Uterus (tissue), 4 donors: ENCODE measurements around the gene PAX2. TPM values are rescaled to one million over a fixed set of nuclear protein-coding genes. Genes with fewer than 3 reads are reported as not detected.

Experiments
- DNase-seq, 2 donors: peaks; one replicate each; pipeline ENCODE4 v3.0.0-alpha.2; 2019 to 2020
- H3K27ac ChIP-seq, 2 donors: fragments of 200-600 bp; sonication (generic); 1 replicate in 1 of 2; 2 replicates in 1 of 2; pipeline ENCODE4 v1.5.1; 2016 to 2018
- H3K27me3 ChIP-seq, 2 donors: fragments of 200-600 bp; sonication (generic); one replicate each; pipeline ENCODE4 v1.5.1; 2018 to 2019; ENCODE audit warnings: control low read depth in 1 of 2
- H3K36me3 ChIP-seq, 2 donors: fragments of 200-600 bp; sonication (generic); one replicate each; pipeline ENCODE4 v1.5.1; 2019; ENCODE audit warnings: control low read depth in 1 of 2
- H3K4me1 ChIP-seq, 2 donors: fragments of 200-600 bp; sonication (generic); one replicate each; pipeline ENCODE4 v1.5.1; 2018 to 2019; ENCODE audit warnings: control low read depth in 1 of 2
- H3K4me3 ChIP-seq, 2 donors: fragments of 200-600 bp; sonication (generic); 1 replicate in 1 of 2; 2 replicates in 1 of 2; pipeline ENCODE4 v1.5.1; 2018 to 2019; ENCODE audit warnings: mild to moderate bottlenecking in 1 of 2
- H3K9me3 ChIP-seq, 2 donors: fragments of 200-600 bp; sonication (generic); one replicate each; pipeline ENCODE4 v1.5.1; 2019; ENCODE audit warnings: control low read depth in 1 of 2
- POLR2A ChIP-seq, 2 donors: fragments of 450-650 bp; IDR thresholded peaks; one replicate each; pipeline ENCODE4 v1.6.1; 2016; ENCODE audit warnings: antibody characterized with exemption in 2 of 2, mild to moderate bottlenecking in 1 of 2, moderate library complexity in 1 of 2
- intact Hi-C: fragments of 100-400 bp; cut with DNase I; formaldehyde crosslinking; loops from one replicate; pipeline ENCODE4 v1.15.1; 2023; ENCODE audit warnings: low total_unique reads
- total RNA-seq, 4 donors: library from RNA; depleted of rRNA in 3 of 4; stranded (reverse); fragments of >200 nt in 3 of 4; gene quantifications; one replicate each; pipeline versions ENCODE4 v1.1.0 to v1.2.4, GENCODE V29; 2014 to 2023
- TF ChIP-seq, protein P1 (sequence below), 4 experiments: fragments of 200-600 bp in 2 of 4; fragments of 450-650 bp in 2 of 4; sonication (generic) in 2 of 4; IDR thresholded peaks; one replicate each; pipeline ENCODE4 v1.5.1; 2016 to 2019; ENCODE audit warnings: antibody characterized with exemption in 4 of 4, mild to moderate bottlenecking in 2 of 4, moderate library complexity in 1 of 4
- donor health status: DM: yes; HTN: yes; CAD: no.

The PAX2 gene
- total RNA-seq, 4 donors from 2014 or later, result 0.64 to 39.7 (median 21.3) TPM; not detected in 1

DNA sequence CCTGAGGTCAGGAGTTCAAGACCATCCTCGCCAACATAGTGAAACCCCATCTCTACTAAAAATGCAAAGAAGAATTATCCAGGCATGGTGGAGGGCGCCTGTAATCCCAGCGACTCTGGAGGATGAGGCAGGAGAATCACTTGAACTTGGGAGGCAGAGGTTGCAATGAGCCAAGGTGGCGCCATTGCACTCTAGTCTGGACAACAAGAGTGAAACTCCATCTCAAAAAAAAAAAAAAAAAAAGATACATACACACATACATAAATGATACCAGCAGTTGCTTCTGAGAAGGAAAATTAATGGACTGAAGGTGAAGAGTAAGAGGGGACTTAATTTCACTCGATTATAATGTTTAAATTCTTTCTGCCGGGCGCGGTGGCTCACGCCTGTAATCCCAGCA, 40.2 kb upstream of the PAX2 start:
- no peaks in the 10 kb centered on the region for H3K4me1 ChIP-seq
- intact Hi-C loops, result no loop called here
- H3K4me3 ChIP-seq, result no peak overlapping the region
- H3K27ac ChIP-seq, result no peak overlapping the region
- DNase-seq, result no peak
- H3K9me3 ChIP-seq, result no peaks in the 10 kb centered on the region
- TF ChIP-seq, protein P1, sequence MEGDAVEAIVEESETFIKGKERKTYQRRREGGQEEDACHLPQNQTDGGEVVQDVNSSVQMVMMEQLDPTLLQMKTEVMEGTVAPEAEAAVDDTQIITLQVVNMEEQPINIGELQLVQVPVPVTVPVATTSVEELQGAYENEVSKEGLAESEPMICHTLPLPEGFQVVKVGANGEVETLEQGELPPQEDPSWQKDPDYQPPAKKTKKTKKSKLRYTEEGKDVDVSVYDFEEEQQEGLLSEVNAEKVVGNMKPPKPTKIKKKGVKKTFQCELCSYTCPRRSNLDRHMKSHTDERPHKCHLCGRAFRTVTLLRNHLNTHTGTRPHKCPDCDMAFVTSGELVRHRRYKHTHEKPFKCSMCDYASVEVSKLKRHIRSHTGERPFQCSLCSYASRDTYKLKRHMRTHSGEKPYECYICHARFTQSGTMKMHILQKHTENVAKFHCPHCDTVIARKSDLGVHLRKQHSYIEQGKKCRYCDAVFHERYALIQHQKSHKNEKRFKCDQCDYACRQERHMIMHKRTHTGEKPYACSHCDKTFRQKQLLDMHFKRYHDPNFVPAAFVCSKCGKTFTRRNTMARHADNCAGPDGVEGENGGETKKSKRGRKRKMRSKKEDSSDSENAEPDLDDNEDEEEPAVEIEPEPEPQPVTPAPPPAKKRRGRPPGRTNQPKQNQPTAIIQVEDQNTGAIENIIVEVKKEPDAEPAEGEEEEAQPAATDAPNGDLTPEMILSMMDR (IDR thresholded peaks at IDR 0.05), result no peak
- TF ChIP-seq POLR2A (IDR thresholded peaks at IDR 0.05), result no peak
- H3K36me3 ChIP-seq, result no peaks in the 10 kb centered on the region
- peaks cover 0 to 4% of the 10 kb centered on the region in 2 donors for H3K27me3 ChIP-seq

DNA sequence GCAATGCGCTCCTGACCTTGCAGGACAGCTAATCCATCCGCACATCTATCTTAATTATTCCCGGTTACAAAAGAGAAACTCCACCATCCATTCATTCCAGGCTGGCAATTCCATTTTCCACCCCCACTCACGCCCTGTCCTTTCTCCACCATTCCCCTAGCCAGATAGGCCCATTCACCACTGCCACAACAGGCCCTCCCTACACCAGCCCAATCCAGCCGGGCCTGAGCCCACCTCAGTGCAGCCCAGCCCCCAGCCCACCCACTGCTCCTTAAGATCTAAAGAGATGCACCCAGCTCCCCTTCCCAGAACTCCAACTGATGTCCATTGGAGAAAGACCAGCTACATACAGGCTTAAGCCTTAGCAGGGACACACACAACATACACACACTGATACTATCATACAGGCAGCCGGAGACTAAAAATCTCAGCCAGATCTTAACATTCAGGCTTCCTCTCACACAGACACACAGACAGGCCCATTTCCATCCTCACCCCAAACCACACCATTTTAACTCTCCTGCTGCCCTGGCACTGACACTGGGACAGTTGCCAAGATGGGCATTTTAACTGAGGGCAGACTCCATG, 38.0 kb upstream of the PAX2 start:
- no peaks in the 10 kb centered on the region for H3K36me3 ChIP-seq
- H3K9me3 ChIP-seq, result no peaks in the 10 kb centered on the region
- intact Hi-C loops, result no loop called here
- peaks cover 0 to 17% of the 10 kb centered on the region in 2 donors for H3K27me3 ChIP-seq
- H3K4me3 ChIP-seq, result no peak overlapping the region
- DNase-seq, result no peak
- H3K4me1 ChIP-seq, result no peaks in the 10 kb centered on the region
- no peak for TF ChIP-seq POLR2A (IDR thresholded peaks at IDR 0.05)
- TF ChIP-seq, protein P1 (IDR thresholded peaks at IDR 0.05), result no peak
- H3K27ac ChIP-seq, result no peak overlapping the region

DNA sequence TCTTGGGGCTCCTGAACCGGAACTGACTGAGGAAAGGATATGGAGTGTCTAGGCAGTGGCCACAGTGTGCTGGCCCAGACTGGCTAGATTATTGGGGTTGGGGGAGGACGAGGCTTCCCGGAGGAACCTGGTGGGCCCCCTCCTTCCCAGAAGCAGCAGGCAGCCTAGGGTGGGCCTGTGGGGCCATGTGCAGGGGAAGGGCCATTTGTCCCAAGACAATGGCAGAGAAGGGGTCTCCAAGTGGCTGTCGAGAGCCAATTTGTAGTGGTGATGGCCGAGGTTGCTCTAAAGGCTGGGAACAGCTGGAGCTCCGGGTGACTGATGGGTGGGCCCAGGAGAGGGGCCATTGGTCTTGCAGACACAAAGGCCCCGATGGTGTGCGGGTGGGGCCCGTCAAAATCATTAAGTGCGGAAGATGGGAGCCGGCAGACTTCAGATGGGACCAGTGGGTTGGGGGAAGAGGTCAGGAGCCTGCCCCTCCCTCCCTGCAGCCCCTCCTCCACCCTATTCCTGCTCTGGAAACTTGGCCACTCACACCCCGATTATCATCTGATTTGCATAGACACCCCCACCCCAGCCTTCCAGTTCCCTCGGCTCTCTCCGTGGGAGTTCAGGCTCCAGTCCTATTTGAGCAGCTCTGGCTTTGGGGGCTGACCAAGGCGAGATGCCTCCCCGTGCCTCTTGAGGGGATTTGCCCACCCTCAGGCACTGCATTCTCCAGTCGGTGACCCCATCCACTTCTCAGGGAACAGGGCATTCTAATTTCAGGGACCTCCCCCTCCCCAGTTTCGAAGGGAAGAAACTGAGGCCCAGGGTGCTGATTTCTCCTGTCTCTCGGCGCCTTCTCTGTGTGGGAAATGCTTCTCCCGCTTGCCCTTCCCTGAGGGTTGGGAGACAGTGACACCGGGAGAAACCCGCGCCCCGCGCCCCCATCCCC, 36.0 kb upstream of the PAX2 start:
- no peak overlapping the region for H3K4me3 ChIP-seq
- H3K9me3 ChIP-seq, result no peaks in the 10 kb centered on the region
- H3K27me3 ChIP-seq, result peaks cover 0 to 35% of the 10 kb centered on the region in 2 donors
- no peaks in the 10 kb centered on the region for H3K4me1 ChIP-seq
- no peak for TF ChIP-seq POLR2A (IDR thresholded peaks at IDR 0.05)
- TF ChIP-seq, protein P1 (IDR thresholded peaks at IDR 0.05), result no peak
- no peak overlapping the region for H3K27ac ChIP-seq
- intact Hi-C loops, result no loop called here
- H3K36me3 ChIP-seq, result no peaks in the 10 kb centered on the region
- DNase-seq, result no peak

DNA sequence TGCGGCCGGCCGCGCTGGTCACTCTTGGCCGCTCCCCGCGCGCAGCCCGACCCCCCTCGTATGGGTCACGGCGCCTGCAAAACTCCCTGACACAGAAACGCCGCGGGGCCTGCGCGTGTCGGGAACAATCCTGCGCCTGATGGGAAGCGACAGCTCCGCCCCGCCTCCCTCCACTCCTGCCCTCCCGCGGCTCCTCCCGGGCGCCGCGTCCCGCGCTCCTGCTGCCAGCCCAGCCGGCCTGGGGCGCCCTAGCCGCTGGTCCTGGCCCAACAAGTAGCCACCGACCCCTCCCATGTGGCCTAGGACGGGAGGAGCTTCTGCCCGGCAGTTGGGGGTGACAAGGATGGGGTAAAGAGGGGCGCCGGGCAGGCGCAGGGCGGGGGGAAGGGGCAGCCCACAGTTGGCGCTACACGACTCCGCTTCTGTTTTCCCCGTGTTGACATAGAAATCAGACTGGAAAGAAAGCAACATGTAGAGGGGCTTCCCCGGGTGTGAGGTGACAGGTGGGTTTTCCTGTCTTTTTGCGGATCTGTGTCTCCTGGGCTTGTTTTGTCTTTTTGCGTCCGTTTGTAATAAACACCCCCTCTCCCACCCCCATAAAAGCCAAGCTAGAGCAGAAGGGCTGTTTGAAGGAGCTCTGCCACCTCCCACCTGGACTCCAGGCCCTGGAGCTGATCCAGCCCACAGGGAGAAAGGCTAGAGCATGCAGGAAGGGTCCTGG, 35.1 kb upstream of the PAX2 start:
- intact Hi-C loops, result no loop called here
- DNase-seq, result no peak
- Histone ChIP-seq H3K27ac (no peak overlapping the region), H3K9me3 (no peaks in the 10 kb centered on the region), H3K4me1 (no peaks in the 10 kb centered on the region), H3K4me3 (no peak overlapping the region), H3K36me3 (no peaks in the 10 kb centered on the region), H3K27me3 (peaks cover 0 to 40% of the 10 kb centered on the region in 2 donors)
- TF ChIP-seq POLR2A (IDR thresholded peaks at IDR 0.05), result no peak
- TF ChIP-seq, protein P1 (IDR thresholded peaks at IDR 0.05), result no peak
